ENCODE results near the gene MYO16. TPM values are rescaled to one million over a fixed set of nuclear protein-coding genes. Genes with fewer than 3 reads are reported as not detected.

Gene MYO16
- total RNA-seq, 1 donor: not detected

- DNase-seq (ENCODE audit: insufficient read length, low spot score, missing footprints): no peak
Observed at GRCh38 chr13:108734676-108735075, 105.3 kb downstream of the MYO16 start.

GRCh38 chr13:108741930-108742329 is 112.5 kb downstream of the MYO16 start:
- Histone ChIP-seq H3K27me3 (ENCODE audit: insufficient read depth, low read length) (no peaks in the 10 kb centered on the region), H4K20me1 (ENCODE audit: insufficient read depth, low read length) (no peaks in the 10 kb centered on the region), H3K4me1 (ENCODE audit: insufficient read depth, low read length) (no peaks in the 10 kb centered on the region), H3K9me3 (ENCODE audit: low read depth, low read length) (no peaks in the 10 kb centered on the region), H3K4me2 (ENCODE audit: insufficient read depth, low read length) (no peak overlapping the region), H3K27ac (ENCODE audit: low read depth, low read length) (no peak overlapping the region), H2AFZ (ENCODE audit: low read length) (no peak overlapping the region), H3K4me3 (ENCODE audit: insufficient read depth, low read length) (no peak overlapping the region), H3K36me3 (ENCODE audit: insufficient read depth, low read length) (no peaks in the 10 kb centered on the region), H3K79me2 (ENCODE audit: insufficient read depth, low read length) (no peaks in the 10 kb centered on the region)
- DNase-seq (ENCODE audit: insufficient read length, low spot score, missing footprints): no peak
- TF ChIP-seq CTCF (IDR thresholded peaks at IDR 0.05; ENCODE audit: extremely low read depth, low read depth, low read length): no peak

More at GRCh38 chr13:108734676-108735075, 105.3 kb downstream of the MYO16 start:
- no peak for TF ChIP-seq CTCF (IDR thresholded peaks at IDR 0.05; ENCODE audit: extremely low read depth, low read depth, low read length)
- H3K9me3 ChIP-seq (ENCODE audit: low read depth, low read length): no peaks in the 10 kb centered on the region
- no peaks in the 10 kb centered on the region for H4K20me1 ChIP-seq (ENCODE audit: insufficient read depth, low read length)
- H3K4me3 ChIP-seq (ENCODE audit: insufficient read depth, low read length): no peak overlapping the region
- no peaks in the 10 kb centered on the region for H3K4me1 ChIP-seq (ENCODE audit: insufficient read depth, low read length)
- H3K36me3 ChIP-seq (ENCODE audit: insufficient read depth, low read length): no peaks in the 10 kb centered on the region
- no peak overlapping the region for H3K27ac ChIP-seq (ENCODE audit: low read depth, low read length)
- no peak overlapping the region for H3K4me2 ChIP-seq (ENCODE audit: insufficient read depth, low read length)
- no peaks in the 10 kb centered on the region for H3K27me3 ChIP-seq (ENCODE audit: insufficient read depth, low read length)
- H2AFZ ChIP-seq (ENCODE audit: low read length): no peak overlapping the region
- no peaks in the 10 kb centered on the region for H3K79me2 ChIP-seq (ENCODE audit: insufficient read depth, low read length)

GRCh38 chr13:108742701-108743451 is 113.5 kb downstream of the MYO16 start:
- H3K4me1 ChIP-seq (ENCODE audit: insufficient read depth, low read length): no peaks in the 10 kb centered on the region

More at GRCh38 chr13:108742701-108743451, 113.5 kb downstream of the MYO16 start:
- no peak overlapping the region for H3K4me3 ChIP-seq (ENCODE audit: insufficient read depth, low read length)
- no peaks in the 10 kb centered on the region for H3K79me2 ChIP-seq (ENCODE audit: insufficient read depth, low read length)
- no peak for DNase-seq (ENCODE audit: insufficient read length, low spot score, missing footprints)
- no peaks in the 10 kb centered on the region for H3K36me3 ChIP-seq (ENCODE audit: insufficient read depth, low read length)
- TF ChIP-seq CTCF (IDR thresholded peaks at IDR 0.05; ENCODE audit: extremely low read depth, low read depth, low read length): no peak
- H3K4me2 ChIP-seq (ENCODE audit: insufficient read depth, low read length): no peak overlapping the region
- no peaks in the 10 kb centered on the region for H3K9me3 ChIP-seq (ENCODE audit: low read depth, low read length)
- H4K20me1 ChIP-seq (ENCODE audit: insufficient read depth, low read length): no peaks in the 10 kb centered on the region
- H3K27me3 ChIP-seq (ENCODE audit: insufficient read depth, low read length): no peaks in the 10 kb centered on the region
- no peak overlapping the region for H2AFZ ChIP-seq (ENCODE audit: low read length)
- H3K27ac ChIP-seq (ENCODE audit: low read depth, low read length): no peak overlapping the region

Measured in osteoblast (primary cell).